Measurements from ENCODE around the gene CERK.

DNA sequence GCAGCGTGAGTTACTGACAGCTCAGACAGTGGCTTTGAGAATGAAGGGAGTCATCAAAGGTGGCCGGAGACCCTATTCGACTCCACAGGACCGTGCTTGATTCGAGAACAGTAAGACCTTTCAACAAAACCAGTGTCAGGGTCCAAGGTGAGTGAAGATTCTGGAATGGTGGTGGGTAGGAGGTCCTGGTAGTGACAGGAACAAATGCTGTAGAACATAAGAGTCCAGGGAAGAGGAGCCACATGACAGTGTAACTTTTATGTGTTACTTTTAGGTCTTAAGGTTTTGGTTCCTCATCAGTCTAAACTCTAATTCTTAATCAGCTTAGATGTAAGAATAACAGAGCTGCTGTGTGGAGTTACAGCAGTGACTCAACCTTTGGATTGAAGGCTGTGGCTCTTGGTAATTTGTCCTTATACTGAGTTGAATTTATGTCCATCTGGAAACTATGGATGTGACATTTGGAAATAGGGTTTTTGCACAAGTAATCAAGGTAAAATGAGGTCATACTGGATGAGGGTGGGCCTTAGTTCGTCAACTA lies 26.2 kb upstream of the CERK start:
- TF ChIP-seq, protein P1, sequence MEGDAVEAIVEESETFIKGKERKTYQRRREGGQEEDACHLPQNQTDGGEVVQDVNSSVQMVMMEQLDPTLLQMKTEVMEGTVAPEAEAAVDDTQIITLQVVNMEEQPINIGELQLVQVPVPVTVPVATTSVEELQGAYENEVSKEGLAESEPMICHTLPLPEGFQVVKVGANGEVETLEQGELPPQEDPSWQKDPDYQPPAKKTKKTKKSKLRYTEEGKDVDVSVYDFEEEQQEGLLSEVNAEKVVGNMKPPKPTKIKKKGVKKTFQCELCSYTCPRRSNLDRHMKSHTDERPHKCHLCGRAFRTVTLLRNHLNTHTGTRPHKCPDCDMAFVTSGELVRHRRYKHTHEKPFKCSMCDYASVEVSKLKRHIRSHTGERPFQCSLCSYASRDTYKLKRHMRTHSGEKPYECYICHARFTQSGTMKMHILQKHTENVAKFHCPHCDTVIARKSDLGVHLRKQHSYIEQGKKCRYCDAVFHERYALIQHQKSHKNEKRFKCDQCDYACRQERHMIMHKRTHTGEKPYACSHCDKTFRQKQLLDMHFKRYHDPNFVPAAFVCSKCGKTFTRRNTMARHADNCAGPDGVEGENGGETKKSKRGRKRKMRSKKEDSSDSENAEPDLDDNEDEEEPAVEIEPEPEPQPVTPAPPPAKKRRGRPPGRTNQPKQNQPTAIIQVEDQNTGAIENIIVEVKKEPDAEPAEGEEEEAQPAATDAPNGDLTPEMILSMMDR (IDR thresholded peaks at IDR 0.05; ENCODE audit: insufficient read depth, low read length) = no peak
- no peak for TF ChIP-seq GABPA (IDR thresholded peaks at IDR 0.05; ENCODE audit: low read depth)
- TF ChIP-seq POLR2AphosphoS5 (IDR thresholded peaks at IDR 0.05; ENCODE audit: low read depth) = no peak
- TF ChIP-seq, protein P2, sequence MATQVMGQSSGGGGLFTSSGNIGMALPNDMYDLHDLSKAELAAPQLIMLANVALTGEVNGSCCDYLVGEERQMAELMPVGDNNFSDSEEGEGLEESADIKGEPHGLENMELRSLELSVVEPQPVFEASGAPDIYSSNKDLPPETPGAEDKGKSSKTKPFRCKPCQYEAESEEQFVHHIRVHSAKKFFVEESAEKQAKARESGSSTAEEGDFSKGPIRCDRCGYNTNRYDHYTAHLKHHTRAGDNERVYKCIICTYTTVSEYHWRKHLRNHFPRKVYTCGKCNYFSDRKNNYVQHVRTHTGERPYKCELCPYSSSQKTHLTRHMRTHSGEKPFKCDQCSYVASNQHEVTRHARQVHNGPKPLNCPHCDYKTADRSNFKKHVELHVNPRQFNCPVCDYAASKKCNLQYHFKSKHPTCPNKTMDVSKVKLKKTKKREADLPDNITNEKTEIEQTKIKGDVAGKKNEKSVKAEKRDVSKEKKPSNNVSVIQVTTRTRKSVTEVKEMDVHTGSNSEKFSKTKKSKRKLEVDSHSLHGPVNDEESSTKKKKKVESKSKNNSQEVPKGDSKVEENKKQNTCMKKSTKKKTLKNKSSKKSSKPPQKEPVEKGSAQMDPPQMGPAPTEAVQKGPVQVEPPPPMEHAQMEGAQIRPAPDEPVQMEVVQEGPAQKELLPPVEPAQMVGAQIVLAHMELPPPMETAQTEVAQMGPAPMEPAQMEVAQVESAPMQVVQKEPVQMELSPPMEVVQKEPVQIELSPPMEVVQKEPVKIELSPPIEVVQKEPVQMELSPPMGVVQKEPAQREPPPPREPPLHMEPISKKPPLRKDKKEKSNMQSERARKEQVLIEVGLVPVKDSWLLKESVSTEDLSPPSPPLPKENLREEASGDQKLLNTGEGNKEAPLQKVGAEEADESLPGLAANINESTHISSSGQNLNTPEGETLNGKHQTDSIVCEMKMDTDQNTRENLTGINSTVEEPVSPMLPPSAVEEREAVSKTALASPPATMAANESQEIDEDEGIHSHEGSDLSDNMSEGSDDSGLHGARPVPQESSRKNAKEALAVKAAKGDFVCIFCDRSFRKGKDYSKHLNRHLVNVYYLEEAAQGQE (IDR thresholded peaks at IDR 0.05; ENCODE audit: insufficient replicate concordance, low read depth) = no peak

Measured in HL-60 (cell line).